ENCODE results near the gene PLAAT5.

PLAAT5 gene

GRCh38 chr11:63478896-63479295 is 12.1 kb downstream of the PLAAT5 start:
- TF ChIP-seq ZFP3 (CRISPR knock-in tag; IDR thresholded peaks at IDR 0.05) (no peak), CREB5 (CRISPR knock-in tag; IDR thresholded peaks at IDR 0.05; ENCODE audit: low read depth) (no peak), TSHZ2 (CRISPR knock-in tag; IDR thresholded peaks at IDR 0.05) (no peak), OSR1 (CRISPR knock-in tag; IDR thresholded peaks at IDR 0.05) (no peak), ISL1 (CRISPR knock-in tag; IDR thresholded peaks at IDR 0.05) (no peak), BACH2 (CRISPR knock-in tag; IDR thresholded peaks at IDR 0.05; ENCODE audit: borderline replicate concordance) (no peak), ZFP30 (CRISPR knock-in tag; IDR thresholded peaks at IDR 0.05) (no peak), ESRRG (CRISPR knock-in tag; IDR thresholded peaks at IDR 0.05) (no peak), RARB (CRISPR knock-in tag; IDR thresholded peaks at IDR 0.05) (no peak), GLIS3 (CRISPR knock-in tag; IDR thresholded peaks at IDR 0.05) (no peak), TOX (CRISPR knock-in tag; IDR thresholded peaks at IDR 0.05; ENCODE audit: borderline replicate concordance) (no peak), ZNF565 (CRISPR knock-in tag; conservative IDR thresholded peaks at IDR 0.05; ENCODE audit: low read depth) (no peak), SNAI2 (CRISPR knock-in tag; IDR thresholded peaks at IDR 0.05) (no peak), ZNF8 (CRISPR knock-in tag; IDR thresholded peaks at IDR 0.05) (no peak), ZC3H10 (CRISPR knock-in tag; IDR thresholded peaks at IDR 0.05) (no peak), PATZ1 (CRISPR knock-in tag; IDR thresholded peaks at IDR 0.05; ENCODE audit: borderline replicate concordance) (no peak), ZNF70 (CRISPR knock-in tag; IDR thresholded peaks at IDR 0.05) (no peak)
- peak; percentile 96 for ATAC-seq

- TF ChIP-seq PPARA (CRISPR knock-in tag; IDR thresholded peaks at IDR 0.05; ENCODE audit: borderline replicate concordance) (no peak), ZNF565 (CRISPR knock-in tag; conservative IDR thresholded peaks at IDR 0.05; ENCODE audit: low read depth) (no peak)
- no peak for ATAC-seq
These were observed 14.3 kb downstream of the PLAAT5 start for GRCh38 chr11:63476618-63477017.

GRCh38 chr11:63472372-63472771 is 18.6 kb downstream of the PLAAT5 start:
- TF ChIP-seq TOX (CRISPR knock-in tag; IDR thresholded peaks at IDR 0.05; ENCODE audit: borderline replicate concordance): no peak
- TF ChIP-seq TSHZ2 (CRISPR knock-in tag; IDR thresholded peaks at IDR 0.05): no peak
- no peak for TF ChIP-seq CREB5 (CRISPR knock-in tag; IDR thresholded peaks at IDR 0.05; ENCODE audit: low read depth)
- TF ChIP-seq ZFP30 (CRISPR knock-in tag; IDR thresholded peaks at IDR 0.05): no peak
- no peak for TF ChIP-seq CSDC2 (CRISPR knock-in tag; IDR thresholded peaks at IDR 0.05)
- no peak for TF ChIP-seq GLIS3 (CRISPR knock-in tag; IDR thresholded peaks at IDR 0.05)
- no peak for TF ChIP-seq POU6F1 (CRISPR knock-in tag; IDR thresholded peaks at IDR 0.05; ENCODE audit: borderline replicate concordance, low read depth)
- TF ChIP-seq RARB (CRISPR knock-in tag; IDR thresholded peaks at IDR 0.05): no peak
- TF ChIP-seq OSR1 (CRISPR knock-in tag; IDR thresholded peaks at IDR 0.05): no peak
- TF ChIP-seq TCF4 (CRISPR knock-in tag; IDR thresholded peaks at IDR 0.05; ENCODE audit: borderline replicate concordance): no peak
- no peak for TF ChIP-seq CSRNP3 (CRISPR knock-in tag; IDR thresholded peaks at IDR 0.05)
- TF ChIP-seq ESRRG (CRISPR knock-in tag; IDR thresholded peaks at IDR 0.05): no peak
- ATAC-seq: no peak

Measured in SK-N-SH treated with all-trans-retinoic acid at 6 μM for 48 hours (cell line).